Neural progenitor cell (in vitro differentiated cells): ENCODE measurements around the gene SULT4A1.

Experiments used
- CTCF ChIP-seq: fragments of 200-600 bp; sonication (generic); IDR thresholded peaks from 2 replicates; pipeline ENCODE4 v1.5.1; 2017; ENCODE audit warnings: antibody characterized with exemption, mild to moderate bottlenecking
- EZH2 ChIP-seq: fragments of 200-600 bp; sonication (generic); IDR thresholded peaks from 2 replicates; pipeline ENCODE4 v1.6.1; 2017; ENCODE audit warnings: antibody characterized with exemption, mild to moderate bottlenecking, moderate library complexity
- EZH2phosphoT487 ChIP-seq: fragments of 200-600 bp; sonication (generic); IDR thresholded peaks from 2 replicates; pipeline ENCODE4 v1.6.1; 2017; ENCODE audit warnings: antibody characterized with exemption

GRCh38 chr22:43869799-43870198 lies 7.5 kb upstream of the SULT4A1 start:
- TF ChIP-seq CTCF (no peak), EZH2 (no peak), EZH2phosphoT487 (no peak)
